HL-60 (cell line): ENCODE measurements around the gene EMC8.

ENCODE experiments used
- DNase-seq, 2 experiments: peaks; one replicate each; pipeline ENCODE4 v3.0.0-alpha.2; 2010 to 2020; ENCODE audit warnings: low read depth in 1 of 2, low spot score in 1 of 2
- H3K27ac ChIP-seq: fragments of 250-450 bp; sonication (Bioruptor Pico); replicated peaks from 2 replicates; pipeline ENCODE4 v1.5.1; 2020; ENCODE audit warnings: mild to moderate bottlenecking, moderate library complexity
- H3K27me3 ChIP-seq: fragments of 250-450 bp; sonication (Bioruptor Pico); 2 replicates; pipeline ENCODE4 v1.5.1; 2021; ENCODE audit warnings: mild to moderate bottlenecking, moderate library complexity; ENCODE audit not compliant: insufficient read depth, poor library complexity, severe bottlenecking
- H3K4me3 ChIP-seq: replicated peaks from 2 replicates; pipeline ENCODE4 v1.5.1; 2011; ENCODE audit warnings: mild to moderate bottlenecking, control low read depth, low read length; ENCODE audit not compliant: insufficient read depth
- GABPA ChIP-seq: IDR thresholded peaks from 2 replicates; pipeline ENCODE4 v1.6.1; 2012; ENCODE audit warnings: low read depth
- POLR2AphosphoS5 ChIP-seq: IDR thresholded peaks from 2 replicates; pipeline ENCODE4 v1.6.1; 2012; ENCODE audit warnings: low read depth
- REST ChIP-seq: IDR thresholded peaks from 2 replicates; pipeline ENCODE4 v1.6.1; 2012; ENCODE audit warnings: low read depth; ENCODE audit not compliant: insufficient replicate concordance
- SPI1 ChIP-seq: IDR thresholded peaks from 2 replicates; pipeline ENCODE4 v1.6.1; 2012; ENCODE audit warnings: low read depth, mild to moderate bottlenecking, borderline replicate concordance
- TF ChIP-seq, protein P1 (sequence below): IDR thresholded peaks from one replicate; pipeline ENCODE4 v1.5.1; 2011; ENCODE audit warnings: low read length, control low read depth, inconsistent platforms; ENCODE audit not compliant: insufficient read depth

The EMC8 gene

GRCh38 chr16:85842848-85843247 is 43.5 kb upstream of the EMC8 start:
- TF ChIP-seq POLR2AphosphoS5 (no peak), REST (no peak), SPI1 (no peak), GABPA (no peak)
- TF ChIP-seq, protein P1, sequence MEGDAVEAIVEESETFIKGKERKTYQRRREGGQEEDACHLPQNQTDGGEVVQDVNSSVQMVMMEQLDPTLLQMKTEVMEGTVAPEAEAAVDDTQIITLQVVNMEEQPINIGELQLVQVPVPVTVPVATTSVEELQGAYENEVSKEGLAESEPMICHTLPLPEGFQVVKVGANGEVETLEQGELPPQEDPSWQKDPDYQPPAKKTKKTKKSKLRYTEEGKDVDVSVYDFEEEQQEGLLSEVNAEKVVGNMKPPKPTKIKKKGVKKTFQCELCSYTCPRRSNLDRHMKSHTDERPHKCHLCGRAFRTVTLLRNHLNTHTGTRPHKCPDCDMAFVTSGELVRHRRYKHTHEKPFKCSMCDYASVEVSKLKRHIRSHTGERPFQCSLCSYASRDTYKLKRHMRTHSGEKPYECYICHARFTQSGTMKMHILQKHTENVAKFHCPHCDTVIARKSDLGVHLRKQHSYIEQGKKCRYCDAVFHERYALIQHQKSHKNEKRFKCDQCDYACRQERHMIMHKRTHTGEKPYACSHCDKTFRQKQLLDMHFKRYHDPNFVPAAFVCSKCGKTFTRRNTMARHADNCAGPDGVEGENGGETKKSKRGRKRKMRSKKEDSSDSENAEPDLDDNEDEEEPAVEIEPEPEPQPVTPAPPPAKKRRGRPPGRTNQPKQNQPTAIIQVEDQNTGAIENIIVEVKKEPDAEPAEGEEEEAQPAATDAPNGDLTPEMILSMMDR = no peak
- Histone ChIP-seq H3K4me3 (no peak overlapping the region), H3K27ac (no peak overlapping the region), H3K27me3 (no peaks in the 10 kb centered on the region)
- no peak for DNase-seq

GRCh38 chr16:85842435-85842834 is 43.1 kb upstream of the EMC8 start:
- no peak overlapping the region for H3K27ac ChIP-seq
- no peak overlapping the region for H3K4me3 ChIP-seq
- no peak for DNase-seq
- TF ChIP-seq REST = no peak
- no peak for TF ChIP-seq POLR2AphosphoS5
- TF ChIP-seq, protein P1 = no peak
- TF ChIP-seq SPI1 = no peak
- no peak for TF ChIP-seq GABPA
- H3K27me3 ChIP-seq = no peaks in the 10 kb centered on the region

GRCh38 chr16:85840801-85841200 is 41.5 kb upstream of the EMC8 start:
- DNase-seq = no peak
- Histone ChIP-seq H3K27me3 (no peaks in the 10 kb centered on the region), H3K27ac (no peak overlapping the region), H3K4me3 (no peak overlapping the region)
- TF ChIP-seq, protein P1 = no peak
- TF ChIP-seq GABPA = no peak
- no peak for TF ChIP-seq SPI1
- TF ChIP-seq POLR2AphosphoS5 = no peak
- TF ChIP-seq REST = no peak
